PC-9 (cell line): ENCODE measurements around the gene TYSND1. TPM values are rescaled to one million over a fixed set of nuclear protein-coding genes. Genes with fewer than 3 reads are reported as not detected.

Experiments used
- BruUV-seq: library from RNA; stranded (reverse); fragments of 400-500 nt; replicated peaks from 2 replicates; lab custom pipeline; 2021; lab: Mats Ljungman, UMichigan
- CTCF ChIA-PET: fragments of 300-600 bp; sonication (Branson Sonifier 250); formaldehyde crosslinking; loops from one replicate; lab custom pipeline; 2022; ENCODE audit warnings: antibody characterized with exemption; lab: Charles Lee
- POLR2A ChIA-PET: fragments of 300-600 bp; sonication (Branson Sonifier 250); formaldehyde crosslinking; loops from one replicate; lab custom pipeline; 2022; ENCODE audit warnings: antibody characterized with exemption; ENCODE audit not compliant: unreplicated experiment; lab: Charles Lee
- DNase-seq, 2 experiments: peaks; one replicate each; pipeline versions ENCODE4 v3.0.0 to v3.0.0-alpha.2; 2015 to 2022; ENCODE audit warnings: mixed read lengths in 1 of 2
- H2AFZ ChIP-seq: fragments of 200-600 bp; sonication (generic); 2 replicates; pipeline ENCODE4 v1.8.1; 2017; ENCODE audit warnings: antibody characterized with exemption
- H3F3A ChIP-seq: fragments of 200-600 bp; sonication (generic); 2 replicates; pipeline ENCODE4 v1.8.1; 2017; ENCODE audit warnings: antibody characterized with exemption, mild to moderate bottlenecking, low read depth; ENCODE audit not compliant: insufficient read depth
- H3K27ac ChIP-seq: fragments of 200-600 bp; sonication (generic); 2 replicates; pipeline ENCODE4 v1.6.1; 2016; ENCODE audit warnings: mixed run types
- H3K27me3 ChIP-seq: fragments of 200-600 bp; sonication (generic); 2 replicates; pipeline ENCODE4 v1.6.1; 2016; ENCODE audit warnings: low read depth, mixed run types; ENCODE audit not compliant: insufficient read depth
- H3K36me3 ChIP-seq: fragments of 200-600 bp; sonication (generic); 2 replicates; pipeline ENCODE4 v1.6.1; 2016; ENCODE audit warnings: low read depth, mixed run types
- H3K4me1 ChIP-seq: fragments of 200-600 bp; sonication (generic); replicated peaks from 2 replicates; pipeline ENCODE4 v1.6.1; 2016; ENCODE audit warnings: mixed run types; ENCODE audit not compliant: insufficient read depth
- H3K4me2 ChIP-seq: fragments of 200-600 bp; sonication (generic); 2 replicates; pipeline ENCODE4 v1.6.1; 2017; ENCODE audit warnings: mixed run types
- H3K4me3 ChIP-seq: fragments of 200-600 bp; sonication (generic); 2 replicates; pipeline ENCODE4 v1.6.1; 2016; ENCODE audit warnings: mixed run types
- H3K79me2 ChIP-seq: fragments of 200-600 bp; sonication (generic); 2 replicates; pipeline ENCODE4 v1.6.1; 2017; ENCODE audit warnings: low read depth, mixed run types
- H3K9me2 ChIP-seq: fragments of 200-600 bp; sonication (generic); 2 replicates; pipeline ENCODE4 v1.8.1; 2017; ENCODE audit warnings: mild to moderate bottlenecking; ENCODE audit not compliant: insufficient read depth
- H3K9me3 ChIP-seq: fragments of 200-600 bp; sonication (generic); 2 replicates; pipeline ENCODE4 v1.8.1; 2016; ENCODE audit warnings: low read depth; ENCODE audit not compliant: insufficient read depth
- H4K20me1 ChIP-seq: fragments of 200-600 bp; sonication (generic); 2 replicates; pipeline ENCODE4 v1.8.1; 2017; ENCODE audit not compliant: insufficient read depth
- CTCF ChIP-seq: fragments of 200-600 bp; sonication (generic); conservative IDR thresholded peaks from 2 replicates; pipeline ENCODE4 v1.6.1; 2017; ENCODE audit warnings: mixed run types, antibody characterized with exemption, mild to moderate bottlenecking, moderate library complexity
- EZH2 ChIP-seq: fragments of 200-600 bp; sonication (generic); IDR thresholded peaks from 2 replicates; pipeline ENCODE4 v1.8.0; 2017; ENCODE audit warnings: antibody characterized with exemption, low read depth
- intact Hi-C: fragments of 100-400 bp; cut with micrococcal nuclease; formaldehyde crosslinking; loops from one replicate; pipeline ENCODE4 v1.10.0; 2022; ENCODE audit not compliant: unreplicated experiment
- total RNA-seq: library from RNA; stranded (reverse); gene quantifications from 2 replicates; pipeline ENCODE4 v1.2.3, GENCODE V29; 2021

Gene TYSND1
- total RNA-seq, 1 experiment from 2014 or later: 28.0 TPM

- Histone ChIP-seq H2AFZ (no peak overlapping the region), H3K9me2 (no peaks in the 10 kb centered on the region), H3K4me1 (peaks cover 16% of the 10 kb centered on the region), H3K36me3 (no peaks in the 10 kb centered on the region), H3K27me3 (no peaks in the 10 kb centered on the region), H4K20me1 (no peaks in the 10 kb centered on the region; the same call in 1 of the 2 replicates), H3F3A (peaks cover 4% of the 10 kb centered on the region; the same call in 1 of the 2 replicates), H3K9me3 (no peaks in the 10 kb centered on the region), H3K27ac (no peak overlapping the region), H3K4me2 (no peak overlapping the region), H3K4me3 (no peak overlapping the region), H3K79me2 (peaks cover 23% of the 10 kb centered on the region)
- TF ChIP-seq CTCF (no peak), EZH2 (no peak)
- ChIA-PET CTCF (no interaction called here), POLR2A (no interaction called here)
- no peak for DNase-seq
- intact Hi-C loops: loop anchor here (10.0 kb wide), 1 partner anchor 225 kb away; no protein-coding TSS in a partner anchor
- no TSS peak for BruUV-seq
Measured at GRCh38 chr10:70139997-70140250, 6.6 kb downstream of the TYSND1 start.

- Histone ChIP-seq H3K4me1 (peaks cover 11% of the 10 kb centered on the region), H3K36me3 (no peaks in the 10 kb centered on the region), H3K4me3 (no peak overlapping the region), H3K27me3 (no peaks in the 10 kb centered on the region), H3K79me2 (peaks cover 17% of the 10 kb centered on the region), H3K9me2 (no peaks in the 10 kb centered on the region), H3K9me3 (no peaks in the 10 kb centered on the region), H3K4me2 (no peak overlapping the region), H3F3A (peaks cover 7% of the 10 kb centered on the region; the same call in 1 of the 2 replicates), H2AFZ (no peak overlapping the region), H3K27ac (no peak overlapping the region), H4K20me1 (no peaks in the 10 kb centered on the region; the same call in 1 of the 2 replicates)
- no peak for TF ChIP-seq EZH2
- TF ChIP-seq CTCF: no peak
- BruUV-seq: no TSS peak
- DNase-seq: no peak
- ChIA-PET POLR2A (no interaction called here), CTCF (no interaction called here)
- intact Hi-C loops: no loop called here
Measured at GRCh38 chr10:70139151-70139996, 7.1 kb downstream of the TYSND1 start.

- Histone ChIP-seq H3K4me3 (no peak overlapping the region), H2AFZ (no peak overlapping the region), H3K27ac (no peak overlapping the region), H3K4me1 (peaks cover 12% of the 10 kb centered on the region), H4K20me1 (no peaks in the 10 kb centered on the region; the same call in 1 of the 2 replicates), H3K79me2 (peaks cover 7% of the 10 kb centered on the region; the same call in 1 of the 2 replicates), H3K9me3 (no peaks in the 10 kb centered on the region), H3F3A (peaks cover 9% of the 10 kb centered on the region; the same call in 1 of the 2 replicates), H3K4me2 (no peak overlapping the region; the same call in 1 of the 2 replicates), H3K9me2 (no peaks in the 10 kb centered on the region), H3K27me3 (no peaks in the 10 kb centered on the region), H3K36me3 (no peaks in the 10 kb centered on the region)
- peak; percentile 29 to 47 for DNase-seq
- TF ChIP-seq EZH2: no peak
- TF ChIP-seq CTCF: no peak
- CTCF ChIA-PET: interaction anchor here (0.8 kb wide), 1 partner anchor 8 kb away, joined by 3 read pairs; the partner anchor contains the start of gene TYSND1
- intact Hi-C loops: no loop called here
- POLR2A ChIA-PET: no interaction called here
- BruUV-seq: no TSS peak
Measured at GRCh38 chr10:70137927-70138883, 8.3 kb downstream of the TYSND1 start.
